Liver (tissue), 3 donors: ENCODE measurements around the gene DEDD2.

ENCODE experiments used
- ATF3 ChIP-seq: IDR thresholded peaks from 2 replicates; pipeline ENCODE4 v1.6.1; 2016; ENCODE audit warnings: antibody characterized with exemption
- CTCF ChIP-seq: fragments of 150-350 bp; IDR thresholded peaks from 2 replicates; pipeline ENCODE4 v1.5.1; 2017; ENCODE audit warnings: improper control_type of control experiment, low read depth, low read length; ENCODE audit not compliant: missing input control
- EGR1 ChIP-seq, 2 donors: IDR thresholded peaks; 2 replicates each; pipeline ENCODE4 v1.6.1; 2016 to 2018; ENCODE audit warnings: antibody characterized with exemption in 2 of 2, low read depth in 2 of 2
- FOXA2 ChIP-seq: IDR thresholded peaks from 2 replicates; pipeline ENCODE4 v1.6.1; 2016; ENCODE audit warnings: antibody characterized with exemption
- GABPA ChIP-seq, 2 donors: IDR thresholded peaks in 1 of 2; conservative IDR thresholded peaks in 1 of 2; 2 replicates each; pipeline ENCODE4 v1.6.1; 2016; ENCODE audit warnings: antibody characterized with exemption in 2 of 2, mild to moderate bottlenecking in 1 of 2, moderate library complexity in 1 of 2
- JUND ChIP-seq, 2 donors: IDR thresholded peaks; 2 replicates each; pipeline ENCODE4 v1.6.1; 2016; ENCODE audit warnings: antibody characterized with exemption in 2 of 2
- MAX ChIP-seq: IDR thresholded peaks from 2 replicates; pipeline ENCODE4 v1.6.1; 2016; ENCODE audit warnings: antibody characterized with exemption
- NR2F2 ChIP-seq: IDR thresholded peaks from 2 replicates; pipeline ENCODE4 v1.6.1; 2016; ENCODE audit warnings: antibody characterized with exemption
- RAD21 ChIP-seq, 2 donors: IDR thresholded peaks; 2 replicates each; pipeline ENCODE4 v1.6.1; 2016; ENCODE audit warnings: antibody characterized with exemption in 2 of 2, mild to moderate bottlenecking in 2 of 2
- REST ChIP-seq: IDR thresholded peaks from 2 replicates; pipeline ENCODE4 v1.6.1; 2016; ENCODE audit warnings: antibody characterized with exemption, mild to moderate bottlenecking
- RXRA ChIP-seq, 2 donors: IDR thresholded peaks; 2 replicates each; pipeline ENCODE4 v1.6.1; 2017 to 2018; ENCODE audit warnings: antibody characterized with exemption in 2 of 2, mild to moderate bottlenecking in 1 of 2
- SP1 ChIP-seq: IDR thresholded peaks from 2 replicates; pipeline ENCODE4 v1.6.1; 2018; ENCODE audit warnings: antibody characterized with exemption, mild to moderate bottlenecking
- YY1 ChIP-seq: IDR thresholded peaks from 2 replicates; pipeline ENCODE4 v1.6.1; 2016; ENCODE audit warnings: antibody characterized with exemption, mild to moderate bottlenecking
- donor health status: healthy.
- donor health status: healthy.

- TF ChIP-seq CTCF (no peak), EGR1 (IDR thresholded peaks at IDR 0.05; ENCODE audit: low read depth in 2 of 2) (no peak), SP1 (no peak), ATF3 (no peak), FOXA2 (no peak), REST (no peak), YY1 (no peak), RXRA (IDR thresholded peaks at IDR 0.05) (no peak), JUND (IDR thresholded peaks at IDR 0.05) (no peak), RAD21 (IDR thresholded peaks at IDR 0.05) (no peak), MAX (no peak), GABPA (IDR thresholded peaks at IDR 0.05 in 1 of 2, conservative IDR thresholded peaks at IDR 0.05 in 1 of 2) (no peak), NR2F2 (no peak)
Observed at GRCh38 chr19:42206871-42207755, 10.4 kb downstream of the DEDD2 start.
